OCI-LY1 (cell line): ENCODE results near the gene SENP5.

Source experiments
- H2AFZ ChIP-seq: fragments of 200-600 bp; sonication (generic), shearing (Covaris generic); 2 replicates; pipeline ENCODE4 v1.6.0; 2014; ENCODE audit warnings: antibody characterized with exemption, mild to moderate bottlenecking, low read length
- H3F3A ChIP-seq: fragments of 200-600 bp; sonication (generic), shearing (Covaris generic); 2 replicates; pipeline ENCODE4 v1.6.0; 2014; ENCODE audit warnings: mild to moderate bottlenecking, antibody characterized with exemption, low read length, moderate library complexity; ENCODE audit not compliant: insufficient read depth
- H3K27ac ChIP-seq: fragments of 200-600 bp; sonication (generic); 2 replicates; pipeline ENCODE4 v1.5.1; 2014; ENCODE audit warnings: low read length, mixed run types, mild to moderate bottlenecking, low read depth; ENCODE audit not compliant: poor library complexity, severe bottlenecking
- H3K27me3 ChIP-seq: fragments of 200-600 bp; sonication (generic); 2 replicates; pipeline ENCODE4 v1.6.0; 2014; ENCODE audit warnings: antibody characterized with exemption, mild to moderate bottlenecking, low read length, moderate library complexity; ENCODE audit not compliant: insufficient read depth
- H3K36me3 ChIP-seq: fragments of 200-600 bp; sonication (generic); 2 replicates; pipeline ENCODE4 v1.6.1; 2014; ENCODE audit warnings: mild to moderate bottlenecking, antibody characterized with exemption, low read length, moderate library complexity, mixed read lengths; ENCODE audit not compliant: insufficient read depth
- H3K4me1 ChIP-seq: fragments of 200-600 bp; sonication (generic); 2 replicates; pipeline ENCODE4 v1.5.1; 2014; ENCODE audit warnings: mild to moderate bottlenecking, low read length, moderate library complexity; ENCODE audit not compliant: insufficient read depth, severe bottlenecking
- H3K4me2 ChIP-seq: fragments of 200-600 bp; sonication (generic), shearing (Covaris generic); 2 replicates; pipeline ENCODE4 v1.6.1; 2014; ENCODE audit warnings: low read length
- H3K4me3 ChIP-seq: fragments of 200-600 bp; sonication (generic); 2 replicates; pipeline ENCODE4 v1.5.1; 2014; ENCODE audit warnings: low read length, low read depth, mild to moderate bottlenecking, mixed read lengths; ENCODE audit not compliant: poor library complexity, severe bottlenecking
- H3K79me2 ChIP-seq: fragments of 200-600 bp; shearing (Covaris generic); 2 replicates; pipeline ENCODE4 v1.6.1; 2016; ENCODE audit warnings: mixed run types, low read length, mixed read lengths; ENCODE audit not compliant: insufficient read depth
- H3K9ac ChIP-seq: fragments of 200-600 bp; sonication (generic), shearing (Covaris generic); 2 replicates; pipeline ENCODE4 v1.6.1; 2014; ENCODE audit warnings: mild to moderate bottlenecking, low read length, mixed read lengths
- H3K9me2 ChIP-seq: fragments of 200-600 bp; sonication (generic), shearing (Covaris generic); 2 replicates; pipeline ENCODE4 v1.6.1; 2014; ENCODE audit warnings: low read depth, mild to moderate bottlenecking, low read length, mixed read lengths
- H3K9me3 ChIP-seq: fragments of 200-600 bp; shearing (Covaris generic); 2 replicates; pipeline ENCODE4 v1.6.1; 2014; ENCODE audit warnings: low read length, mixed read lengths
- H4K20me1 ChIP-seq: fragments of 200-600 bp; sonication (generic), shearing (Covaris generic); 2 replicates; pipeline ENCODE4 v1.6.0; 2016; ENCODE audit warnings: mild to moderate bottlenecking, low read length; ENCODE audit not compliant: insufficient read depth
- CTCF ChIP-seq: fragments of 200-600 bp; sonication (generic), shearing (Covaris generic); IDR thresholded peaks from 2 replicates; pipeline ENCODE4 v1.5.1; 2017; ENCODE audit warnings: mild to moderate bottlenecking, antibody characterized with exemption, low read length, moderate library complexity, mixed read lengths
- EZH2 ChIP-seq: fragments of 200-600 bp; sonication (generic), shearing (Covaris generic); IDR thresholded peaks from 2 replicates; pipeline ENCODE4 v1.8.0; 2017; ENCODE audit warnings: borderline replicate concordance, mixed run types, mild to moderate bottlenecking, antibody characterized with exemption, low read length, moderate library complexity, mixed read lengths

The SENP5 gene

GRCh38 chr3:196903740-196904139 is 36.0 kb downstream of the SENP5 start:
- Histone ChIP-seq H3K4me2 (no peak overlapping the region), H3K27me3 (no peaks in the 10 kb centered on the region), H3K4me1 (no peaks in the 10 kb centered on the region), H3K79me2 (no peaks in the 10 kb centered on the region), H3K9me3 (no peaks in the 10 kb centered on the region), H3K36me3 (peaks cover 83% of the 10 kb centered on the region), H3F3A (no peaks in the 10 kb centered on the region), H3K9ac (no peak overlapping the region), H2AFZ (no peak overlapping the region), H3K4me3 (no peak overlapping the region), H4K20me1 (no peaks in the 10 kb centered on the region), H3K27ac (no peak overlapping the region), H3K9me2 (no peaks in the 10 kb centered on the region)
- no peak for TF ChIP-seq EZH2
- no peak for TF ChIP-seq CTCF

GRCh38 chr3:196914866-196915265 is 47.1 kb downstream of the SENP5 start:
- Histone ChIP-seq H3F3A (no peaks in the 10 kb centered on the region), H3K9me3 (peaks cover 9% of the 10 kb centered on the region; the same call in 1 of the 2 replicates), H3K9ac (no peak overlapping the region), H3K4me1 (no peaks in the 10 kb centered on the region), H3K27ac (no peak overlapping the region), H3K27me3 (no peaks in the 10 kb centered on the region), H3K4me3 (no peak overlapping the region), H4K20me1 (no peaks in the 10 kb centered on the region), H3K9me2 (no peaks in the 10 kb centered on the region), H2AFZ (no peak overlapping the region), H3K36me3 (peaks cover 29% of the 10 kb centered on the region), H3K4me2 (no peak overlapping the region), H3K79me2 (no peaks in the 10 kb centered on the region)
- TF ChIP-seq CTCF: no peak
- no peak for TF ChIP-seq EZH2

GRCh38 chr3:196915375-196915774 is 47.7 kb downstream of the SENP5 start:
- no peaks in the 10 kb centered on the region for H3K27me3 ChIP-seq
- no peak overlapping the region for H3K4me3 ChIP-seq
- peaks cover 9% of the 10 kb centered on the region; the same call in 1 of the 2 replicates for H3K9me3 ChIP-seq
- H3K9me2 ChIP-seq: no peaks in the 10 kb centered on the region
- no peak overlapping the region for H2AFZ ChIP-seq
- no peak overlapping the region for H3K4me2 ChIP-seq
- TF ChIP-seq EZH2 (no peak), CTCF (no peak)
- no peak overlapping the region for H3K27ac ChIP-seq
- no peaks in the 10 kb centered on the region for H4K20me1 ChIP-seq
- no peak overlapping the region for H3K9ac ChIP-seq
- H3K4me1 ChIP-seq: no peaks in the 10 kb centered on the region
- H3K79me2 ChIP-seq: no peaks in the 10 kb centered on the region
- no peaks in the 10 kb centered on the region for H3F3A ChIP-seq
- H3K36me3 ChIP-seq: peaks cover 29% of the 10 kb centered on the region
